Adrenal gland (tissue), 5 donors: ENCODE measurements around the gene WNT2B.

ENCODE experiments used
- CTCF ChIP-seq, 6 experiments: fragments of 450-650 bp in 4 of 6; fragments of 200-600 bp in 2 of 6; sonication (generic) in 1 of 6; IDR thresholded peaks; 1 replicate in 5 of 6; 2 replicates in 1 of 6; pipeline versions ENCODE4 v1.5.1 to v1.8.0; 2016 to 2021; ENCODE audit warnings: antibody characterized with exemption in 6 of 6, mild to moderate bottlenecking in 2 of 6, moderate library complexity in 1 of 6
- POLR2A ChIP-seq, 2 donors: fragments of 450-650 bp; IDR thresholded peaks; one replicate each; pipeline ENCODE4 v1.6.1; 2017; ENCODE audit warnings: antibody characterized with exemption in 2 of 2, mild to moderate bottlenecking in 2 of 2, moderate library complexity in 1 of 2
- donor health status: DM: no; HTN: no; CAD: no.

- TF ChIP-seq POLR2A (IDR thresholded peaks at IDR 0.05) (no peak), CTCF (IDR thresholded peaks at IDR 0.05) (peak; percentile 83 to 97 (median 94))
These were observed 42.6 kb upstream of the WNT2B start for GRCh38 chr1:112466078-112466660.
